Activated T-cell treated with anti-CD3 and anti-CD28 coated beads, Interleukin-2, amount 50 U/mL, for 24 hours (primary cell): Measurements from ENCODE around the gene UACA.

Experiments used
- DNase-seq: peaks from one replicate; pipeline ENCODE4 v3.0.0-alpha.2; 2020
- H3K27ac Mint-ChIP-seq: 2 replicates; pipeline ENCODE4 v1.8.0; 2020; ENCODE audit warnings: mild to moderate bottlenecking, mixed read lengths
- H3K27me3 Mint-ChIP-seq: 2 replicates; pipeline ENCODE4 v1.8.0; 2020; ENCODE audit warnings: mixed read lengths
- H3K36me3 Mint-ChIP-seq: 2 replicates; pipeline ENCODE4 v1.8.0; 2020; ENCODE audit warnings: low read depth, mixed read lengths
- H3K4me1 Mint-ChIP-seq: 2 replicates; pipeline ENCODE4 v1.8.0; 2020; ENCODE audit warnings: low read depth, mixed read lengths
- H3K4me3 Mint-ChIP-seq: 2 replicates; pipeline ENCODE4 v1.8.0; 2020; ENCODE audit warnings: mild to moderate bottlenecking, moderate library complexity, mixed read lengths
- H3K9me3 Mint-ChIP-seq: 2 replicates; pipeline ENCODE4 v1.8.0; 2020; ENCODE audit warnings: mixed read lengths

UACA gene

DNA sequence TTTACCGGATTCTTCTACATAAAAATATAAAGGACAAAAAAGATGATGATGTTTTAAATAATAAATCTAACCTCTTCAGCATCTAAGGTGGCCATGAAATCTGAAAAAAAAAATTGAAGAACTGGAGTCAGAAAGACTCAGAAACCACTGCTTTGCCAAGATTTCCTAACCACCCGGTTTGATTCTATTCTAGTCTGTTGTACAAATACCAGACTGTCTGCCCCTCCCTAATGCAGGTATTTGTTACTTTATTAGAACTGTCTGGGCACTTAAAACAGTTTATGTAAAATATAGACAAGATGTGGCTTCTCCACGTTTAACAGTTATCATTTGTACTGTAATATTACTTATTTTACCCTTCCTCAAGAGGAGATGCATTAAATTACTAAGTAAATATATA, 48.8 kb downstream of the UACA start:
- Mint-ChIP-seq H3K27me3 (peaks cover 6% of the 10 kb centered on the region), H3K27ac (no peak overlapping the region), H3K36me3 (no peaks in the 10 kb centered on the region), H3K4me3 (no peak overlapping the region), H3K9me3 (no peaks in the 10 kb centered on the region), H3K4me1 (no peaks in the 10 kb centered on the region)
- DNase-seq: no peak

DNA sequence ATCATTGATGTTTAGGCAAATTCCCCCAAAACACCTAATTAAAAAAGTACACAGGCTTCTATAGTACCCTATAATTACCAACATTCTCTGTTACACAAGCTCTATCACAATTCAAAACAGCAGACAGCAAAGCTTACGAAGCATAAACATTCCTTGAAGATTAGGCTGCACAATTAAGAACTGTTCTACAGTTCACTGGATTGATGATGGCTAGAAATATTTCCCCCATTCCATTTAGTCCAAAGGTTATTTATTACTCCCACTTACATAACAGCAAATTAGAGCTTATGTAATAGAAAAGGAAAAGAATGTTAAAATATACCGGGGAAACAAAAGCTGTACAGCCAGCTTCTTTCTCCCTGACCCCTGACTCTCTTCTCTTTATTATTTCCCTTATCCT, 49.3 kb downstream of the UACA start:
- no peak overlapping the region for H3K27ac Mint-ChIP-seq
- H3K27me3 Mint-ChIP-seq: peaks cover 6% of the 10 kb centered on the region
- DNase-seq: no peak
- H3K36me3 Mint-ChIP-seq: no peaks in the 10 kb centered on the region
- H3K9me3 Mint-ChIP-seq: no peaks in the 10 kb centered on the region
- no peak overlapping the region for H3K4me3 Mint-ChIP-seq
- no peaks in the 10 kb centered on the region for H3K4me1 Mint-ChIP-seq

DNA sequence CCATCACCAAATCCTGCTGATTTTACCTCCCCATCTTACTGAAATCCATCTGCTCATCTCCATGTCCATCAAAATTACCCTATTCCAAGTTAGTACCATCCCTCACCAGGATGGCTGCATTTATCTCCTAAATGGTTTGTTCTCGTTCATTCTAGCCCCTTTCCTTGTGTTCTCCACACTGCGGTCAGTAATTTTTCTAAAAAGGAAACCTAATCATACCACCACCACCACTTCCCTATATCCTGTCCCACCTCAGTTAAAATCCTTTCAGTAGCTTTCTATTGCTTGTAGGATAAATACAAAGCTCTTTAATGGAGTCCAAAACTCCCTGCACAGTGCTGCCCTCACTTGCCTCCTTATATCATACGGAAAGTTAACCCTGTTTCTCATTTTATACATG, 51.1 kb downstream of the UACA start:
- Mint-ChIP-seq H3K27ac (no peak overlapping the region), H3K36me3 (no peaks in the 10 kb centered on the region), H3K9me3 (no peaks in the 10 kb centered on the region), H3K4me1 (no peaks in the 10 kb centered on the region), H3K27me3 (peaks cover 8% of the 10 kb centered on the region), H3K4me3 (no peak overlapping the region)
- no peak for DNase-seq

DNA sequence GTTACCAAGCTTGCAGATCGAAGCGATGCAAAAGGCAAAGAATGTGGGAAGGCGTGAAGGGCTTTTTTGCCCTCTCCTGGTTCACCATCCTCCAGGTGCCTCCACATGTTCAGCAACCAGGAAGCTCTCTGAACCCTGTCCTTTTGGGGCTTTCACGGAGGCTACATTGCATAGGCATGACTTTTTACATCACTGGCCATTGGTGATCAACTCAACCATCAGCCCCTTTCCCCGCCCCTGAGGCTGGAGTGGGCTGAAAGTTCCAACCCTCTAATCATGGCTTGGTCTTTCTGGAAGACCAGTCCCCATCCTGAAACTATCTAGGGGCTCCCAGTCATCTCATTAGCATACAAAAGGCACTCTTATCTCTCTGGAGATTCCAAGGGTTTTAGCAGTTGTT, 52.6 kb downstream of the UACA start:
- peaks cover 15% of the 10 kb centered on the region for H3K27me3 Mint-ChIP-seq
- H3K4me1 Mint-ChIP-seq: no peaks in the 10 kb centered on the region
- DNase-seq: no peak
- no peak overlapping the region for H3K27ac Mint-ChIP-seq
- H3K4me3 Mint-ChIP-seq: no peak overlapping the region
- no peaks in the 10 kb centered on the region for H3K9me3 Mint-ChIP-seq
- no peaks in the 10 kb centered on the region for H3K36me3 Mint-ChIP-seq

DNA sequence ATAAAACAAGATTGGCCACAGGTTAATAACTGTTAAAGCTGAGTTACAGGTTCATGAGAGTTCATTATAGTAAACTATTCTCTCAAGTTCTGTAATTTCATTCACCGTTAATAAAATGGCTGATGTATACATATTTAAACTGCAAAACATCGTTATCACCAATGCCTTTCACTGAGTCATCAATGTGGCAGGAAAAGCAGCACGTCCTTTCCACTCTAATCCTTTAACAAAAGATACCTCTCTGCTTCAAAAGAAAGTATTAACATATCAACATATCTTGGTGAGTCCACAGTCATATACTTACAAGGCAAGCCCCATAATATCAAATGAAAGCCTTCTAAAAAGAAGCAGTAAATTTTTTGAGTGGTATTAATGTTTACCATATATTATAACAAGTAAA, 54.5 kb downstream of the UACA start:
- no peaks in the 10 kb centered on the region for H3K36me3 Mint-ChIP-seq
- no peak overlapping the region for H3K4me3 Mint-ChIP-seq
- peaks cover 26% of the 10 kb centered on the region for H3K27me3 Mint-ChIP-seq
- no peaks in the 10 kb centered on the region for H3K9me3 Mint-ChIP-seq
- H3K4me1 Mint-ChIP-seq: no peaks in the 10 kb centered on the region
- no peak for DNase-seq
- no peak overlapping the region for H3K27ac Mint-ChIP-seq

DNA sequence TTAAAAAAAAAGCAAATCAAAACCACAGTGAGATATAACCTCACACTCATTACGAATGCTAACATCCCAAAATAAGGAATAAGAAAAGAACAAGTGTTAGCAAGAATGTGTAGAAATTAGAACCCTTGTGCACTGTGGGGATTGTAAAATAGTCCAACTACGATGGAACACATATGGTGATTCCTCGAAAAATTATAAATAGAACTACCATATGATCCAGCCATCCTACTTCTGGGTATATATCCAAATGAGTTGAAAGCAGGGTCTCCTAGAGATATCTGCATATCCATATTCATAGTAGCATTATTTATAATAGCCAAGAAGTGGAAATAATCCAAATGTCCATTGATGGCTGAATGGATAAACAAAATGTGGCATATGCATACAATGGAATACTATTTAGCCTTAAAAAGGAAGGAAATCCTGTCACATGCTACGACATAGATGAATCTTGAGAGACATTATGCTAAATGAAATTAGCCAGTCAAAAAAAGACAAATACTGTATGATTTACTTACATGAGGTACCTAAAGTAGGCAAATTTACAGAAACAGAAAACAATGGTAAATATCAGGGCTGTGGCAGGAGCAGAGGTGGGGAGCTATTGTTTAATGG, 55.6 kb downstream of the UACA start:
- no peaks in the 10 kb centered on the region for H3K36me3 Mint-ChIP-seq
- H3K4me3 Mint-ChIP-seq: no peak overlapping the region
- H3K4me1 Mint-ChIP-seq: no peaks in the 10 kb centered on the region
- H3K27ac Mint-ChIP-seq: no peak overlapping the region
- H3K27me3 Mint-ChIP-seq: peaks cover 26% of the 10 kb centered on the region
- H3K9me3 Mint-ChIP-seq: no peaks in the 10 kb centered on the region
- DNase-seq: no peak

DNA sequence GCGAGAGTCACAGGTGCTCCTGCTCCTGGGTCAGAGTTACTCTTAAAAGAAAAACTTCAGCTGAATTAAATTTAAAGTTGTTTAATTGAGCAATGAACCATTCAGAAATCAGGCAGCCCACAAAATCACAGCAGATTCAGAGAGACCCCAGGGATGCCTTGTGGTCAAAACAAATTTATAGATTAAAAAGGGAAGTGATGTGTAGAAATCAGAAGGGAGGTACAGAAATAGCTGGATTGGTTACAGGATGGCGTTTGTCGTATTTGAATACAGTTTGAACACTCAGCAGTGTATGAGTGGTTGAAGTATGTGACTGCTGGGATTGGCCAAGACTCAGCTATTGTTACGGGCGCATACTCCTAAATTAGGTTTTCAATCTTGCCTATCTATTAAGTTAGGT, 58.6 kb downstream of the UACA start:
- Mint-ChIP-seq H3K4me1 (no peaks in the 10 kb centered on the region), H3K27ac (no peak overlapping the region), H3K27me3 (peaks cover 37% of the 10 kb centered on the region), H3K36me3 (no peaks in the 10 kb centered on the region), H3K9me3 (no peaks in the 10 kb centered on the region), H3K4me3 (no peak overlapping the region)
- DNase-seq: no peak

DNA sequence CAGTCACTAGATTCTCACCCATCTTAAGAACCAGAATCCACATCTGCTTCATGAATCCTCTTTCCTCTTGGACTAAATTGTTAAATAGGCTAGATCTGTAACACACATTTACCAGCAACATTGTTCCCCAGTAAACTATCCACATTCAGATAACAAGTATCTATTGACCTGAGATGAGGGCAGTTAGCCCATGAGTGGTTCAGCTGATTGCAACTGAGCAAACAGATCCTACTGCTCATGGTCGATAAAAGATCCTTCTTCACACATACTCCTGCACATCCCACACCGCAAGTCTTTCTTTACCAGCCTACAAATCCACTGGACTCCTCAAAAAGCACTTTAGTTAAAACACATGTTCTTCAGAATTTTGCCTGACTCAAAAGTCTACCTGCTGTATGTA, 59.2 kb downstream of the UACA start:
- no peak for DNase-seq
- Mint-ChIP-seq H3K9me3 (no peaks in the 10 kb centered on the region), H3K27ac (no peak overlapping the region)

DNA sequence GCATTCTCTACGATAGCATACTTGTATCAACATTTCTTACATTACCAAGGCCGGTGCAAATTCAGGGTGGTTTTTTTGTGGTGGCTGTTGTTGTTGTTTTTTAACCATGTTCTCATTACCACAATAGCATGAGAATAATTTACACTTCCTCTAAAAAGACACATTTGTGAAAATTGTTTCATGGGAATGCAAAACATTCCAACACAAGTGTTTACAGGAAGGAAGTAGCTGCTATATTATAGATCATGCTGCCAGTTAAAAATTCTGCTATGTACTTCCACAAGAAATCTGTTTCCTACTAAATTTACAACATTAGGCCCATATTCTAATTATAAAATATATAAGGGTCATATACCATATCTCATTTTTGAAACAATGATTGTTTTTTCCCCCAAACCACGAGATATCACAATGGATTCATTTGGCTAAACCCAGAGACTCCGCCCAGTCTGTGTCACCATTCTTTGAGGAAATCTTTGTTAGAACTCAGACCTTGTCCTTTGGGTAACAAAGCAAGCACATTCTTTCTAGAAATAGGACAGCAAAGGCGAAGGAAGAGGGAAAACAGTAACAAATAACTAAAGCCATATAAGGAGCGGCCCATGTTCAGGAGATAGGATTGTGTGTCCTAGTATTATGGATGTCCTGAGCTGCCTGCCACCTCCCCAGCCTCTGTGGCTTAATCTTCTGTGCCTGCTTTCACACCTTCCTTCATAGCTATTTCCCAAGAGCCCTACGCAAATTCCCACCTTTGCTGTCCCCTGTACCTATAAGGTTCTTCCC, 60.1 kb downstream of the UACA start:
- Mint-ChIP-seq H3K36me3 (no peaks in the 10 kb centered on the region), H3K27me3 (peaks cover 38% of the 10 kb centered on the region), H3K4me3 (no peak overlapping the region), H3K4me1 (no peaks in the 10 kb centered on the region), H3K27ac (no peak overlapping the region), H3K9me3 (no peaks in the 10 kb centered on the region)
- DNase-seq: no peak

More for the DNA sequence above, 59.2 kb downstream of the UACA start:
- no peaks in the 10 kb centered on the region for H3K36me3 Mint-ChIP-seq
- H3K4me1 Mint-ChIP-seq: no peaks in the 10 kb centered on the region
- peaks cover 38% of the 10 kb centered on the region for H3K27me3 Mint-ChIP-seq
- H3K4me3 Mint-ChIP-seq: no peak overlapping the region

DNA sequence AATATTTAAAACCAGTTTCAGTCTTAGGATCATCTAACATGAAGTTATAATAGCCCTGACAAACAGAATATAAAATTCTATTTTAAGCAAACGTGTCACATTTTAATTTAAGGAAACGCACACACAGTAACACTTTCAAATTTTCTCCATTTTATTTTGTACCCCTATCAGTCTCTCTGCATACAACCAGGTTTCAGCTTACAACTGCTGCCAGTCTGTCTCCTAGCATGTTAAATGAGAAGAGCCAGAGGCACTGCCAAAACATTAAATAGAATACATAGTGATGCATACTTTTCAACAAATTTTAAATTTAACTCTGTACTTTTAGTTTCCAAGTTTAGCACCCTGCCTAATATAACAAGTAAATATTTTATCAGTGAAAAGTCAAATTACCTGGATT, 60.8 kb downstream of the UACA start:
- Mint-ChIP-seq H3K36me3 (no peaks in the 10 kb centered on the region), H3K9me3 (no peaks in the 10 kb centered on the region), H3K4me1 (no peaks in the 10 kb centered on the region), H3K27ac (no peak overlapping the region), H3K27me3 (peaks cover 41% of the 10 kb centered on the region), H3K4me3 (no peak overlapping the region)
- no peak for DNase-seq

DNA sequence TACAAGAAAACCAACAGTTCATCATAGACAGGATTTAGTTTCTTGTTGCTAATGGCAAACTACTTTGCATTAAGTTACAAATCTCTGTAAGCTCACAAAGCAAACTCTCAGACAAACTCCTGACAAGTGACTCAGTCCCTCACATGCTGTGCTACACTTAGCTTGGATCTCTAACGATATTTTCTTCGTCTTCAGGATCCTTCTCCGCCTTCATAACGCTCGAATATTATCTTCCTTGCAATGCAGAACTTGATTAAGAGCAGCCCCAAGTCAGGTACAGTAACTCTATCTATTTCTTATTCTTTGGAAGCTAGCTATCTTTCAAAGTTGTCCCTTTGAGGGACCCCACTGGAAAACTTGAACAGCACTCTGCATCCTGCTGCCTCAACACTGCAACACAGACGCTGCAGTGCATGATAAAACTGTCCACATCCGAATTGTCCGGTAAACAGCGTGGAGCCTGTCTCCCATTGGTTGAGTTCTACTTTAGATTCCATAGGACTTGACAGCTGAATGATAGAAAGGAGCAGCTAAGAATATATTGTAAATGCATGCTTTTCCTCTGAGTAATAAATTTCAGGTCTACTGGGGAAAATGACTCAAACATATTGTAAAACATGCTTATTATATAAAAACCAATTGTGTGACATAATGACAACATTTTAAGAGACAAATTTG, 61.3 kb downstream of the UACA start:
- no peak overlapping the region for H3K4me3 Mint-ChIP-seq
- no peak overlapping the region for H3K27ac Mint-ChIP-seq
- H3K9me3 Mint-ChIP-seq: no peaks in the 10 kb centered on the region
- peaks cover 40% of the 10 kb centered on the region for H3K27me3 Mint-ChIP-seq
- H3K4me1 Mint-ChIP-seq: no peaks in the 10 kb centered on the region
- no peaks in the 10 kb centered on the region for H3K36me3 Mint-ChIP-seq
- no peak for DNase-seq

DNA sequence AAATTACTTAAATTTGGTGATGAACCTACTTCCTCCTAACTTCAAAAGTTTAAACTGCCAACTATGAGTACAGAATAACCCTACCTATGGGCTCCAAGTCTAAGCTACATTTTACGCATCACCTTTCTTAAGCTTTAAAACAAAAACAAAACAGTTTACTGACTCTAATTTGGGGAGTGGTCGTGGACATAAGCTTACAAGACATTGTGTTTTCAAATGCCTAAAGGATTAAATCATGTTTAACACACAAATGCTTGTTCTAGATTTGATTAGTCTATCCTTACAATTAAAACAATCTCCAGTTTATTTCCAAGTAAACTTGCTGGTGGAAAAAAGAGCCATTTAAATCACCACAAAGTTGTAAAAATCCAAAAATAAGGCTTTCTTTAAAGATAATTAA, 62.2 kb downstream of the UACA start:
- Mint-ChIP-seq H3K4me3 (no peak overlapping the region), H3K9me3 (no peaks in the 10 kb centered on the region), H3K27me3 (peaks cover 37% of the 10 kb centered on the region), H3K36me3 (no peaks in the 10 kb centered on the region), H3K27ac (no peak overlapping the region), H3K4me1 (no peaks in the 10 kb centered on the region)
- no peak for DNase-seq

DNA sequence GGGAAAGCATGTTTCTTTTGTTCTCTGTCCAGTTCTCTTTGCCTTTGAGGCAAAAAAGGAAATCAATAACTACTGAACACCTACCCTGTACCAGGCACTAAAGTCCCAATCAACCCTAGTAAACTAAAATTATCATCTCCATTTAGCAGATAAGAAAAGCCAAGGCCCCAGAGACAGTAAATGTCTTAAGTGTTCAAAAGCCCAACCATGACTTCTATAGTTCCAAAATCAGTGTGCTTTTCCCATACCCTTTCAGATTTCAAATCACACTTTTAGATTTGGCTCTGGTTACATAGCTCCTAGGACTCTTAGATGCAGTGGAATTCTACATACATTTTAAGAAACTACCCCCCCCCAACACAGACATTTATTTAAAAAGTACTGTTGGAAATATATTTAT, 63.5 kb downstream of the UACA start:
- Mint-ChIP-seq H3K36me3 (no peaks in the 10 kb centered on the region), H3K27me3 (peaks cover 34% of the 10 kb centered on the region), H3K27ac (no peak overlapping the region)

DNA sequence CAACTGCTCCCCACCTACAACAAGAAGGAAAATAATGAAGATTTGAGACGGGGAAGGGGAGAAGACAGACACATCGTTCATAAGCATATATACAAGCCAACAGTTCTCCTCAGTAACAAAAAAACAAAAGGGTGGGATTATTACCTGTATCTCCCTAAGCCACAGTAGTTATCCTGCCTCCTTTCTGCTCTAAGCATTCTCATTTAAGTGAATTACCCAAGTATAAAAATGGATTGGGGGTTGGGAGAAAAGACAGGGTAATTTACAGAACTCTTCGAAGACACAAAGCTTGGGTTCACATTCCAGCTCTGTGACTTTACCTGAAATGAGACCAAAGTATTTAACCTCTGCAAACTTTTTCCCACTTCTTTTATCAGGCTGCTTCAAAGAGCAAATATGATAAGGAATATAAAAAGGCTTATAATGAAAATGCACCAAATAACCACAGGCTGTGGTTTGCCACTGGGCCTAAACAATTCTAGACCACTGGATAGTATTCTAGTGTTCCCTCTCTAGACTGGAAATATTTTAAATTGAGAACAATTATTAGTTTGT, 64.4 kb downstream of the UACA start:
- no peak for DNase-seq
- Mint-ChIP-seq H3K4me3 (no peak overlapping the region), H3K27me3 (peaks cover 25% of the 10 kb centered on the region), H3K36me3 (no peaks in the 10 kb centered on the region), H3K4me1 (no peaks in the 10 kb centered on the region), H3K27ac (no peak overlapping the region), H3K9me3 (no peaks in the 10 kb centered on the region)

More for the DNA sequence above, 63.5 kb downstream of the UACA start:
- no peak overlapping the region for H3K4me3 Mint-ChIP-seq
- no peaks in the 10 kb centered on the region for H3K9me3 Mint-ChIP-seq
- DNase-seq: no peak
- no peaks in the 10 kb centered on the region for H3K4me1 Mint-ChIP-seq

DNA sequence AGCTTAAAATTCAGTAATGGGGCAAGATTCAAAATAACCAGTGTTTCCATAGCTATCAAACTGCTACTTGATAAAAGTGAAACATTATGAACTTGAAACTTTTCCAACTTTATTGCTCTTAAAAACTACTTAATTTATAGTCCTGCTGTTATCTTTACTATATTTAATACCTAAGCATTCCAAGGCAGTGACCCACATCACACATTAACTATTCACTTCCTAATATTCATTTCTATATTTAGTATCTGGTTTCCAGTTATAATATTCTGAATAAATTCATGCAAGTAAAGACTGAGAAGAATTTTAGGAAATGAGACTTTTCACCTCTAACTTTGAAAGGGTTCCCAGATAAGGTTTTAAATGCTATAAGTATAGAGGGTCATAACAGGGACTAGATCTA, 64.9 kb downstream of the UACA start:
- no peak for DNase-seq
- Mint-ChIP-seq H3K27me3 (peaks cover 21% of the 10 kb centered on the region), H3K27ac (no peak overlapping the region), H3K4me1 (no peaks in the 10 kb centered on the region), H3K36me3 (no peaks in the 10 kb centered on the region), H3K4me3 (no peak overlapping the region), H3K9me3 (no peaks in the 10 kb centered on the region)
